Tibial nerve (tissue), 3 donors: Measurements from ENCODE around the gene DENND10.

Experiments used
- EP300 ChIP-seq, 2 donors: sonication (generic); formaldehyde crosslinking; IDR thresholded peaks; one replicate each; pipeline ENCODE4 v1.6.1; 2017; ENCODE audit warnings: antibody characterized with exemption in 2 of 2, mild to moderate bottlenecking in 1 of 2
- POLR2A ChIP-seq, 2 donors: fragments of 450-650 bp; IDR thresholded peaks; one replicate each; pipeline ENCODE4 v1.6.1; 2017; ENCODE audit warnings: antibody characterized with exemption in 2 of 2, mild to moderate bottlenecking in 2 of 2, moderate library complexity in 2 of 2

- TF ChIP-seq POLR2A (IDR thresholded peaks at IDR 0.05) (no peak), EP300 (IDR thresholded peaks at IDR 0.05) (no peak)
Measured at GRCh38 chr10:119140603-119141245, 36.8 kb downstream of the DENND10 start.
